H9 (cell line): Measurements from ENCODE around the gene CACNA1A. TPM values are rescaled to one million over a fixed set of nuclear protein-coding genes. Genes with fewer than 3 reads are reported as not detected.

Experiments used
- DNase-seq: peaks from one replicate; pipeline ENCODE4 v3.0.0-alpha.2; 2017
- H2AFZ ChIP-seq: one replicate; pipeline ENCODE4 v1.6.1; 2013; ENCODE audit warnings: mild to moderate bottlenecking, low read length, control low read depth, moderate library complexity
- H2AK5ac ChIP-seq: 2 replicates; pipeline ENCODE4 v1.6.1; 2013; ENCODE audit warnings: low read length, control low read depth, mixed read lengths; ENCODE audit not compliant: insufficient read length
- H2BK120ac ChIP-seq: one replicate; pipeline ENCODE4 v1.6.1; 2013; ENCODE audit warnings: low read depth, mild to moderate bottlenecking, low read length, control low read depth, inconsistent platforms; ENCODE audit not compliant: poor library complexity, severe bottlenecking
- H2BK12ac ChIP-seq: 2 replicates; pipeline ENCODE4 v1.6.1; 2013; ENCODE audit warnings: low read length, control low read depth, mixed read lengths, low read depth; ENCODE audit not compliant: insufficient read length
- H2BK15ac ChIP-seq: 2 replicates; pipeline ENCODE4 v1.6.1; 2013; ENCODE audit warnings: low read depth, low read length, control low read depth
- H2BK20ac ChIP-seq: one replicate; pipeline ENCODE4 v1.6.1; 2013; ENCODE audit warnings: low read depth, mild to moderate bottlenecking, low read length, control low read depth, inconsistent platforms; ENCODE audit not compliant: poor library complexity, severe bottlenecking
- H2BK5ac ChIP-seq: 2 replicates; pipeline ENCODE4 v1.6.1; 2013; ENCODE audit warnings: low read length, control low read depth, mixed read lengths; ENCODE audit not compliant: insufficient read length
- H3K14ac ChIP-seq: 2 replicates; pipeline ENCODE4 v1.6.1; 2013; ENCODE audit warnings: low read length, control low read depth; ENCODE audit not compliant: insufficient read depth
- H3K18ac ChIP-seq: 2 replicates; pipeline ENCODE4 v1.6.1; 2013; ENCODE audit warnings: low read depth, mild to moderate bottlenecking, mixed read lengths, low read length, control low read depth; ENCODE audit not compliant: insufficient read length
- H3K23ac ChIP-seq: 2 replicates; pipeline ENCODE4 v1.6.1; 2013; ENCODE audit warnings: low read length, control low read depth, mixed read lengths, low read depth; ENCODE audit not compliant: insufficient read length
- H3K23me2 ChIP-seq: 2 replicates; pipeline ENCODE4 v1.6.1; 2013; ENCODE audit warnings: low read depth, mild to moderate bottlenecking, mixed read lengths, low read length, control low read depth; ENCODE audit not compliant: insufficient read length, poor library complexity, severe bottlenecking
- H3K27ac ChIP-seq: 2 replicates; pipeline ENCODE4 v1.5.1; 2013; ENCODE audit warnings: low read length, control low read depth, mixed read lengths, low read depth; ENCODE audit not compliant: insufficient read length
- H3K27me3 ChIP-seq: 2 replicates; pipeline ENCODE4 v1.6.1; 2013; ENCODE audit warnings: low read length, control low read depth, inconsistent platforms; ENCODE audit not compliant: insufficient read depth
- H3K4ac ChIP-seq: 2 replicates; pipeline ENCODE4 v1.6.1; 2013; ENCODE audit warnings: low read depth, mild to moderate bottlenecking, control low read depth, inconsistent platforms, low read length, moderate library complexity
- H3K4me1 ChIP-seq: 2 replicates; pipeline ENCODE4 v1.6.1; 2013; ENCODE audit warnings: low read length, control low read depth, inconsistent platforms; ENCODE audit not compliant: insufficient read depth
- H3K4me2 ChIP-seq: 2 replicates; pipeline ENCODE4 v1.6.1; 2013; ENCODE audit warnings: low read length, control low read depth, mixed read lengths; ENCODE audit not compliant: insufficient read length, insufficient read depth
- H3K56ac ChIP-seq: 2 replicates; pipeline ENCODE4 v1.6.1; 2013; ENCODE audit warnings: low read depth, mild to moderate bottlenecking, mixed read lengths, low read length, control low read depth; ENCODE audit not compliant: insufficient read length
- H3K79me1 ChIP-seq: 2 replicates; pipeline ENCODE4 v1.6.1; 2013; ENCODE audit warnings: low read depth, mild to moderate bottlenecking, moderate library complexity, low read length, control low read depth, inconsistent platforms; ENCODE audit not compliant: insufficient read depth, poor library complexity, severe bottlenecking
- H3K79me2 ChIP-seq: 2 replicates; pipeline ENCODE4 v1.6.1; 2013; ENCODE audit warnings: low read length, control low read depth, inconsistent platforms; ENCODE audit not compliant: insufficient read depth
- H3K9ac ChIP-seq: 2 replicates; pipeline ENCODE4 v1.6.1; 2013; ENCODE audit warnings: low read length, control low read depth, mixed read lengths; ENCODE audit not compliant: insufficient read length; ENCODE audit errors: extremely low read depth
- H3K9me3 ChIP-seq: one replicate; pipeline ENCODE4 v1.6.1; 2013; ENCODE audit warnings: low read depth, low read length, inconsistent platforms; ENCODE audit not compliant: control insufficient read depth
- H3T11ph ChIP-seq: one replicate; pipeline ENCODE4 v1.6.1; 2013; ENCODE audit warnings: mild to moderate bottlenecking, low read length, control low read depth, inconsistent platforms
- H4K20me1 ChIP-seq: one replicate; pipeline ENCODE4 v1.6.1; 2013; ENCODE audit not compliant: control insufficient read depth, insufficient read length, insufficient read depth
- H4K5ac ChIP-seq: 2 replicates; pipeline ENCODE4 v1.6.1; 2013; ENCODE audit warnings: low read depth, mild to moderate bottlenecking, mixed read lengths, low read length, control low read depth; ENCODE audit not compliant: insufficient read length
- H4K8ac ChIP-seq: replicated peaks from 2 replicates; pipeline ENCODE4 v1.6.1; 2013; ENCODE audit warnings: low read length, control low read depth, mixed read lengths, low read depth; ENCODE audit not compliant: insufficient read length
- H4K91ac ChIP-seq: 2 replicates; pipeline ENCODE4 v1.6.1; 2013; ENCODE audit warnings: low read depth, mild to moderate bottlenecking, moderate library complexity, mixed read lengths, low read length, control low read depth; ENCODE audit not compliant: insufficient read length
- H3K27ac Mint-ChIP-seq, 3 experiments: 2 replicates in 2 of 3; 3 replicates in 1 of 3; pipeline ENCODE4 v1.8.0; 2020 to 2021; ENCODE audit warnings: mixed read lengths in 3 of 3, mild to moderate bottlenecking in 1 of 3, moderate library complexity in 1 of 3
- H3K27me3 Mint-ChIP-seq: 2 replicates; pipeline ENCODE4 v1.8.0; 2021; ENCODE audit warnings: low read depth, mild to moderate bottlenecking, moderate library complexity, mixed read lengths
- H3K36me3 Mint-ChIP-seq, 3 experiments: 2 replicates in 2 of 3; 3 replicates in 1 of 3; pipeline ENCODE4 v1.8.0; 2020 to 2021; ENCODE audit warnings: low read depth in 3 of 3, mixed read lengths in 3 of 3; ENCODE audit not compliant: insufficient read depth in 1 of 3
- H3K4me1 Mint-ChIP-seq, 2 experiments: 2 replicates each; pipeline ENCODE4 v1.8.0; 2020; ENCODE audit warnings: mixed read lengths in 2 of 2
- H3K4me3 Mint-ChIP-seq, 2 experiments: 2 replicates in 1 of 2; 3 replicates in 1 of 2; pipeline ENCODE4 v1.8.0; 2020 to 2021; ENCODE audit warnings: mild to moderate bottlenecking in 2 of 2, mixed read lengths in 2 of 2, moderate library complexity in 1 of 2
- H3K9me3 Mint-ChIP-seq, 2 experiments: 2 replicates in 1 of 2; 3 replicates in 1 of 2; pipeline ENCODE4 v1.8.0; 2020; ENCODE audit warnings: mild to moderate bottlenecking in 2 of 2, mixed read lengths in 2 of 2, moderate library complexity in 1 of 2
- CTCF ChIP-seq: fragments of 200-600 bp; sonication (generic); conservative IDR thresholded peaks from 3 replicates; pipeline ENCODE4 v1.8.0; 2021; ENCODE audit warnings: antibody characterized with exemption, mild to moderate bottlenecking
- WGBS: extraction: QIAGEN DNeasy Blood & Tissue Kit; methylation state at CpG from one replicate; pipeline ENCODE4 v1.1.7; 2013; ENCODE audit warnings: missing lambda C conversion rate, low lambda C conversion rate, mixed read lengths; ENCODE audit not compliant: insufficient read length; ENCODE audit errors: extremely low coverage; 5-methylcytosine and 5-hydroxymethylcytosine counted together
- total RNA-seq: library from RNA; stranded (reverse); gene quantifications from 2 replicates; pipeline ENCODE4 v1.2.1, GENCODE V29; 2021

CACNA1A gene
- total RNA-seq, 1 experiment from 2014 or later: 8.0 TPM

GRCh38 chr19:13461536-13461935 lies 44.7 kb downstream of the CACNA1A start:
- no peak overlapping the region; a peak in 1 of 5 replicates for H3K4me3 Mint-ChIP-seq
- Histone ChIP-seq H3K4me2 (no peak overlapping the region), H3K4me1 (peaks cover 3% of the 10 kb centered on the region; the same call in 1 of the 2 replicates), H3K23ac (no peak overlapping the region), H3K79me1 (no peaks in the 10 kb centered on the region), H3K18ac (no peak overlapping the region), H3K14ac (no peak overlapping the region), H2AFZ (no peak overlapping the region), H4K8ac (no peak overlapping the region), H2BK15ac (no peak overlapping the region), H2BK12ac (no peak overlapping the region), H4K91ac (no peak overlapping the region), H3K9ac (no peak overlapping the region), H2BK120ac (no peak overlapping the region), H4K20me1 (no peaks in the 10 kb centered on the region), H4K5ac (no peak overlapping the region), H3K9me3 (no peaks in the 10 kb centered on the region), H2BK20ac (no peak overlapping the region), H3K4ac (no peak overlapping the region), H3T11ph (no peak overlapping the region), H2BK5ac (no peak overlapping the region), H3K27ac (no peak overlapping the region), H3K27me3 (no peaks in the 10 kb centered on the region), H3K56ac (no peak overlapping the region), H2AK5ac (no peak overlapping the region), H3K23me2 (no peaks in the 10 kb centered on the region), H3K79me2 (no peaks in the 10 kb centered on the region)
- H3K27ac Mint-ChIP-seq: no peak overlapping the region; a peak in 1 of 7 replicates
- H3K36me3 Mint-ChIP-seq: no peaks in the 10 kb centered on the region; a peak in 1 of 7 replicates
- no peak for DNase-seq
- H3K27me3 Mint-ChIP-seq: peaks cover 7% of the 10 kb centered on the region
- TF ChIP-seq CTCF: no peak
- no peaks in the 10 kb centered on the region for H3K9me3 Mint-ChIP-seq
- peaks cover 25 to 42% of the 10 kb centered on the region in 2 experiments for H3K4me1 Mint-ChIP-seq
- WGBS: no CpG with 5 or more reads among the region's 12 CpGs
